Activated CD4-positive, CD25-positive, alpha-beta regulatory T cell treated with anti-CD3 and anti-CD28 coated beads, Interleukin-2, amount 50 U/mL, for 72 hours (primary cell): Measurements from ENCODE around the gene NCK2.

Experiments
- DNase-seq: peaks from one replicate; pipeline ENCODE4 v3.0.0; 2021

The NCK2 gene

DNA sequence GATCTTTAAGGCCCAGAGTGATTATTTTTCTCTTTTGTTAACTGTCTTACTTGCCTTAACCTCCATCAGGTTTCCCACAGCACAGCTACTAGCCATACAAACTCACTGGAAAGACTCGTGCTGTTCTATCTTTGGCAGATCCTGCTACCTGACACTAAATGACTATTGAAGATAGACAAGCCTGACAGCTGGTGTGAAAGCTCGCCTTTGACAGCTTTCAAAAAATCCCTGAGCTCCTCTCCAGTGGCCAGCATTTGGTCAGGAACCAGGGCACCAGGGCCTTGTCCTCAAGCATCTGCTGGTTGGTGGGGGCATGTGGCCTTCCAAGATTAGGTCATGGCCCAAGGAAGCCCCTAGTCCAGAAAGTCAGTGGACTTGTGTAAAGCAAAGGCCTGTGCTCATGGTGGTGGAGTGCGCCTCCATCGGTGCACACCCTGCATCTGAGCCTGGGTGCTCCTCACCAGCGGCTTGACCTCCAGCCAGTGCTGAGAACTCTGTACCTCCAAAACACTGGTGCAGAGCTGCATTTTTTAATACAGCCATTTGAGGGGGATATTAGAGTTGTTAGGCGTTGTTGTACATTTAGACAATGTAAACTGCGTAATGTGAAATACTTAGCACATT lies 158.5 kb downstream of the NCK2 start:
- no peak for DNase-seq

DNA sequence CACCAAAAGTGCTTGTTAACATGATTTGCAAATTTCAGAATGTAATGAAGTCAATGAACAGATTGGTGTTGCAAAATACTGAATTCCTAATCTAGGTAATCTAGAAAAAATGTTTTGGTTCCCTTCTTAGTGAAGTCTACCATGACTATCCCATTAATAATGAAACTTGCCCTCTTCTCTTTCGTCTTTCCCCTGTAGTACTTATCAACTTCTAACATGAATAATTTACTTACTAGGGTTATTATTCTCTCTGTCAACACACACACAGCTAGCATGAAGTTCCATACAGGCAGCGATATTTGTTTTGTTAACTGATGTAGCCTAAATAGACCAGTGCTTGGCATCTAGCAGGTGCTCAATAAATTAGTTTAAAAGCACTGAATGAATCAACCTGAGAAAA lies 160.2 kb downstream of the NCK2 start:
- no peak for DNase-seq

DNA sequence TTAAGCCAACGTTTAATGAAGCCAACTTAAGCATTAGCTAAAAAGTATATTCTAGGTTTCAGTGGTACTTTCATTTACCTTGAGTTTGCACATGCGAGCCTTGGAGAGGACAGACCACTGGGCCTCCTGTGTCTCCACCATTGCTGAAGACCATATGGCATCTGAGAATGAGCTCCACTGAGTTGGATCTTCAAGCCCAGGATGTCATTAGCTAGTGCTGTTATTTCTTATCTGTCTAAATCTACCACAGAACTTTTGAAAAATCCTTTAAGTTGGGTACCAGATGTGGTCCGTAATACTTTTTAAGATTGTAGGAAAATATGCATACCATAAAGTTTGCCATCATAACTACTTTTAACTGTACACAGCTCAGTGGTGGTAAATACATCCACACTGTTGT lies 161.8 kb downstream of the NCK2 start:
- no peak for DNase-seq

DNA sequence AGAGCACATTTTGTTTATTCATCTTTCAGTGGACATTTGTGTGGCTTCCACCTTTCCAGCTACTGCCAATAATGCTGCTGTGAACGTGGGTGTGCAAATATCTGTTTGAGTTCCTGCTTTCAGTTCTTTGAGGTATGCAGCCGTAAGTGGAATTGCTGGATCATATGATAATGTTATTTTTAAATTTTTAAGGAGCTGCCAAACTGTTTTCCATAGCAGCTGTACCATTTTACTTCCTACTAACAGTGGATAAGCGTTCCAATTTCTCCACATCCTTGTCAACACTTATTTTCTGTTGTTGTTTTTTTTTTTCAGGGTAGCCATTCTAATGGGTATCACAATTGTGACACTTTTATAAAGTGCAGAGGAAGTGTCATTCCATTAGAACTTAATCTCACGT lies 162.5 kb downstream of the NCK2 start:
- DNase-seq = no peak

DNA sequence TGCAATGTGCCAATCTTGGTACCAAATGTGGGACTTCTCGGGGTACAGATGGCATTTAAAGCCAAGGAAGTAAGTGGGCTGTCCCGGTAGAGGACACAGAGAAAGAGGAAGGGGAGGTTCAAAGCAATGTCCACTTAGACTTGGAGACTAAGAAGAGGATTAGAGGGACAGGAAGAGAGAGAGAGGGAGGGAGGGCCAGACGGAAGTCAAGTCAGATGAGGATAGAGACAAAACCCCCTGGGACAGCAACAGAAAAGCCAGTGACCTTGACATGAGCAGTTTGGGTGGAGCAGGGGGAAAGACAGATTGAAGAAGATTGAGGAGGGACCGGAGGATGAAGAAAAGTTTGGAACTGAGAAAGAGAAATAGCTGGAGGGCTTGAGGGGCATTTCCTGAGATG lies 164.5 kb downstream of the NCK2 start:
- DNase-seq = no peak

DNA sequence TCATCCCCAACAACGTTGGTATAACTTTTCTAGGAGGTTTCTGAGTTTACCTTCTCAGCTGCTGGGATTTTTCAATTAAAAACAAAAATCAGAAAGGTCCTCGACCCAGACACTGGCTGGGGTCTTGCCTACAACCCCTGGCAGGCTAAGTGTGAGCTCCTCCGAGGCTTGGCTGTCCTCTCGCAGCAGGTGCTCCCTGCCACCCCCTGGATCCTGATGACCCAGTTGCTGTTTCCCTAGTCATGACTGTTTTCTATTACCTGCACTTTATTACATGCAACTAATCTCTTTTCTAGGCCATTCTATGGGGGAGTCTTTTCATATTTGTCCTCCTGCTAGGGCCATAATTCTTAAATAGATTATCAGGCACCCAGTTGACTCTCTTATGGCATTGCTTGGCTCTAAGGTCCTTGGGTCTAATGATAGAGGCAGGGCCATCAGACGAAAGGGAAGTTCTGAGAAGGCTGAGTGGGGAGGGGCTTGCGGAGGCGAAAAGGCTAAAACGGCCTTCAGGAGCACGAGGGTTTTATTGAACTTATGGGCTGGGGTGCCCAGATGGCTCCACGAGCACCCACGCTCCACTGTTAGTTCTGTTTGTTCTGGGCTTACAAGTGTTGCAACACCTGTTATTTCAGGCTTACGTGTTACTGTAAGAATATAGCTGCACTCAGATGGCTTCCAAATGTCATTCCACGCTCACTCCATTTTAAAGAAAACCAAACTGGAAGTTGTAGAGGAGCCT lies 166.0 kb downstream of the NCK2 start:
- no peak for DNase-seq

DNA sequence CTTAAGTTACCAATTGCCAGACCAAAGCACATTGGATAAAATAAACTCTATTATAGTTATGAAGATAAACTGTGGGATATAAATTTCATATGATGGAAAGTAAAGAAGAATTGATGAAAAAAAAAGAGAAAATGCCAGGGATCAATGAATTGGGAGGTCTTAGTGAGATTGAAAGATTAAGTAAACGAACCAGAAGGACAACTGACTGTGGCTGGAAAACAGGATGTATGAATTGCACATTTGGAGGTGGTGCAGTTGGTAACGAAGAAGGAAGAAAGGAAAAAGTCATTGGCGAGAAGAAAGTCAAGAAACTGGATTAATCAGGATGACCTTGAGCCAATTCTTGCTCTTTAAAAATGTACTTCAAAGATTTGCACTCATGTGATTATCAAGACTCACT lies 166.7 kb downstream of the NCK2 start:
- no peak for DNase-seq

DNA sequence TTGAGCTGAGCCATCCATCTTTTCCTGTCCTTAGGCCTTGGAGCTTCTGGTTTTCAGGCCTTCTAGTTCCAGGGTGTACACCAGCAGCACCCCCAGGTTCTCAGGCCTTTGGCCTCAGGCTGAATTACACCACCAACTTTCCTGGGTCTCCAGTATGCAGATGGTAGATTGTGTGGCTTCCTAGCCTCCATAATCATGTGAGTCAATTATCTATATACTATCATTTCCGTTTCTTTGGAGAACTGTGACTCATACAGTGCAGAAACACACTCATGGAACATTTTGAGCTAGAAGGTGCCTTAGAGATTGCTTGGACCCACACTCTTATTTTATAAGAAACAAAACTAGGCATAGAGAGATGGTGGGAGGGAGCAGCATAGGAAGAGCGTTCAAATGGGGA lies 167.4 kb downstream of the NCK2 start:
- DNase-seq = no peak

DNA sequence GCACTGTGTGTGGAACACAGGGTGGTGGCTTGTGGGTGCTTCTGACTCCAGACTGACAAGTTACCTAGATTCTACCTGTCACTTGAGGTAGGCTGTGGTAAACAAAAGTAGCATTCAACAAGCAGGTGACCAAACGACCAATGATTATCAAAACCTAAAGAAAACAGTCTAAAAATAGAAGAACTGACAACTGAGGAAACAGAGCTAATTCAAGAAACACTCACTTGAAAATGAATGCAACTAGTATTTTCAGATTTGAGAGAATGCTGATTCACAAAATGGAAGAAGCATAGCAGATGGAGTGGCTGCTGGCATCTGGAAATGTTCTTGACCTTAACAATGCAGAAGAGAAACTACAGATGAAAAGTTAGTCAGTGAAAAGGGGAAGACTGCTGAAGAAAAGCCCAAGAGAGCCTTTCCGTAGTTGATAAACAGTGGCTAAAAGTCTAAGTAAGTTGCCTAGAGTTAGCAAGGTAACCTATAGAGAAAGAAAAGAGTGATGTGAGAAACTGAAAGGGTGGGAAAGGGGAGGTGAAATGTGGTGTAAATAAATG lies 170.4 kb downstream of the NCK2 start:
- no peak for DNase-seq

DNA sequence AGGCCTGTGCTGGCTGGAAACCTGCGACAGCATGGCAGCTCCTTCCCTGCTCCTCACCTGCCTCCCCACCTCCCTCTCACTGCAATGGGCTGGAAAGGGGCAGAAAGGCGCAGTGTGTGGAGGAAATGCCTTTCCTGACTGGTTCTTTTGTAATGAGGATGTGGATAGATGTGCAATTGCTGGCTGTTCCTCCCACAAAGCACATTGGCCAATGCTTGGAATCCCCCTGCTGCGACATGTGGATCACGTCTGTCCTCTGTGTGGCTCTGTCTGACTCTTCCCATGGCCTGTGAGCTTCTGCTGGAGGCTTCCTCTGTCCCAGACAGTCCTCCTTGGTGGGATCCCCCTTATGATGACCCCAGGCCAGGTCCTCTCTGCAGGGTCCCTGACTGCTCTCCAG lies 172.5 kb downstream of the NCK2 start:
- DNase-seq = no peak

DNA sequence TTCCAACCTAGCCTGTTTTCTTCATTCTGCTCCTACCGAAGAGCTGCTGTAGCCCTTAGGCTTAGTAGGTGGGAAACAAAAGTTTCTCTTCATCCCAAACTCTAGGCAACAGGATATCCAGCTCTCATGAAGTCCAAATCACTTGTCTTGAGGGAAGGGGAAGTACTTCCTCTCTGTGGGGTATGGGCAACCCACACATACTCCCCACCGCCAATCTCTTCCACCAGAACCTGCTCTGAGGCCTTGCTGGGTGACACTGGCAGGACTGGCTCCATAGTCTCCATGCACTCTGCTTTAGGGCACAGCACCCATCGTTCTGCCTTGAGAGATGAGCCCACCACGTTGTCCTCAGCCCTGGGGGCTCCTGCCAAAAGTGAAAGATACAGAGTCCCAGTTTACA lies 173.0 kb downstream of the NCK2 start:
- DNase-seq = no peak

DNA sequence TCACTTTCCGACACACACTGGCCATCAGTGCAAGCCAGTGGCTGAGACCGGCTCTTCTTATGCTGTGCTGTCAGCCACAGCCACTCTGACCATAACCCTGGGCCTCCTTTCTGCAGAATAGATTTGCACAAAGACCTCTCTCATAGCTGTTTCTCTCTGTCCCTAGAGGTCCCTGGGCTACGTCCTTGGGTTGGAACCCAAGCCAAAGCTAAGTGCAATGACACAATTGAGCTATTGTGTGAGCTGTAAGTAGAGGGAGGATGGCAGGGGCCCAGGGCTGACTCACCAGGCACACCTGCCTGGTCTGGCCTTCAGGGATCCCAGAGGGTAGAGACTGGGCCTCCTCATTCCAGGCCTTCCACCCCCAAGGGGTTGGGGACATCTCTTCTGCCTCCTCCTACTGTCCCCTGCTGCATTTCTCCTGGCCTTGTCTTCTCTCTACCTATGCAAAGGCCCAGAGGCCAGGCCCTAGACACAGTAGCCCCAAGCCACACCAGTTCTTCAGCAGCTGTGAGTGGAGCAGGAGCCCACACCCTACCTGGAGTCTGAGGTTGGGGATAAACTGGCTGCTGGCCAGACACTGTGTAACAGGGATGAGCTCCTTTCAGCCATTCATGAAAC lies 174.6 kb downstream of the NCK2 start:
- no peak for DNase-seq

DNA sequence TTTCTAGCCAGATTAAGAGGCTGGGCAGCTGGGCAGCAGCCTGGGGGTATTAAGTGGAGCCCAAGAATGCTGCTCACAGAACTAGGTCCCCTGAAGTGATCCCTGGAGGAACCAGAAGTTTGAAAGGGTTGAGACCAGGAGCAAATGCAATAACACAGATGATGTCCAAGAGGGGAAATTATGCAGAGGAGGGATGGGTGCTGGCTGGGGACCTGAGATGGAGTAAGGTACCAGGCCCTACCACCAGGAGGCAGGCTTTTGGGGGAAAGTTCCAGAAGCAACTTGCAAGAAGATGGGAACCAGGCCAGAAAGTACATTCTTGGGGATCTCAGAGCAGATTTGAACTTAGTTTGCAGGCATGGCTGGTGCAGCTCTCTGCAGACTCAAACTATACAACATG lies 175.1 kb downstream of the NCK2 start:
- DNase-seq = peak; percentile 53

DNA sequence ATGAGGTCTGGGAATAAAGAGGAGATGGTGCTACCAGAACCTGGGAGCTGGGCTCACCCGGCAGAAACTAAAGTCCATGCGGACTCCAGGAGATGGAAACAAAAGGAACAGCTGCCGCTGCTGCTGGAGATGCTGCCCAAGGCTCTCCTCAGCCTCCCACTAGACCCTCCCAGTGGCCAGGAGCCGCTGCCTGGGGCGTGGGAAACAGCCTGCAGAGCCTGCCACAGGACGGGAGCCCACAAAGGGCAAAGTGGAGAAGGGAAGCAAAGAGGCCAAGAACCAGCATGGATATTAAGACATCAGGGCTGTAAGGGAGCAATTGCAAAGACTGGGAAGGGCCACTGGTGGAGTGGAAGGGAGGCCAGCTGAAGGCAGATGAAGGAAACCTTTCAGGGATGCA lies 179.6 kb downstream of the NCK2 start:
- DNase-seq = no peak

DNA sequence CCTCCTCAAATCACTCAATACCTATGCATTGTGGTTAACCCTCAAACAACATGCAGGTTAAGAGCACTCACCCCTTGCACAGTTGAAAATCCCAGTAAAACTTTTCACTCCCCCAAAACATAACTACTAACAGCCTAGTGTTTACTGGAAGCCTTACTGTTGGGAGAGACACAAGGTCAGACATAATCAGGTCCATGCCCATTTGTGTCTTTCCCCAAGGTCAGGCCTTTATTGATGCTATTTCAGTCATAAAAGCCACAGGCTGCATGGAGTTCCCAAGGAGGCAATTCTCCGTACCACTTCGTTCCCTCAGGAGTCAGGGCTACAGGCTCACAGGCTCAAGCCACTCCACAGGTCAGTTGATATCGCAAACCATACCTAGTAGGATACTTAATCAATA lies 180.2 kb downstream of the NCK2 start:
- DNase-seq = no peak

DNA sequence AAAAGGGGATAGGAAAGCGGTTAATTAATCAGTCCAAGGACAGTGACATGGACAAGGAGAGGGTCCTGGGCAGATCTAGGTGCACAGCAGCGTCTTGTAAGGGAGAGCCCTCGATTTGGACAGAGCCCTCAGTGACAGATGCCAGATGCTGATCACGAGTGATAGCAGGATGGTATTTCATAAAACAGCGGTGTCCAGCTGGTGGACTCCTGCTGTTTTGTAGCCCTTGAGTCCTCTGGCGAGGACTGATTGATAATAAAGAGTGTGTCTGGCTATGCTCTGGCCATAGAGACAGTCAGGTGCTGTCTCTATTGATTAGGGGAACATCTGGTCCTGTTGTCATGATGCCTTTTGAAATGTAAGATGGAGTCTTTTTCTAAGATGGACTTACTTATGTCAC lies 180.7 kb downstream of the NCK2 start:
- DNase-seq = no peak

DNA sequence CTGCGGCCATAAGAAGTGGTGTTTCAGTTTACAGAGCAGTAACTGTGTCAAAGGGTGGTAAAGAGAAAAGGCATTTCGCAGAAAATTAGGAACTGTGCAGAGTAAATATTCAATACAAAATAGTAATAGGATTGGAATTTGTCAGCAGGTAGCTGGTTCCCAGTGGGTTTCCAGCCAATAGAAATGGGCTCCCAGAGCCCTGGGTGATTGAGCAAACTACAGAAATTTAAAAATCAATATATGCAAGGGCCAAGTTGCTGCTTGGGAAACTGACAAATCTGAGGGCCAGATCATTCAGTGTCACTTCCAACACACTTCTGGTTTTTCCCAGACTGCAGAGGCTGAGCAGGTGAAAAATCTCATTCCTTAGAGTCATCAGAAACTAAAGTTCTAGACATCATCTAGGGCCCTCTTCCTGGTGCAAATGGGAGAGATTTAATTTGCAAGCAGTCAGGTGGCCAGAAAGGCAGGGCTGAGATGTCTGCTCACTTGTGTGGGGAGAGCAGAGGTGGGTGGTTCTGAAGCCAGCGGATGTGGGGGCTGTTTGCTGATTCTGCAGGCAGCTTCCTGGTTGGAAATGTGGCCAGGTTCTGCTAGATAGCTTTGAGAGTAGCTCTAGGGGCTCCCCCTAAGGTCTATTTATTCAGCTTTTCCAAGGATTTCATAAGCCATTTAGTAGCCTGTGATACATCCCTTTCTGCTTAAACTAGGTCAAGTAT lies 182.4 kb downstream of the NCK2 start:
- DNase-seq = no peak

DNA sequence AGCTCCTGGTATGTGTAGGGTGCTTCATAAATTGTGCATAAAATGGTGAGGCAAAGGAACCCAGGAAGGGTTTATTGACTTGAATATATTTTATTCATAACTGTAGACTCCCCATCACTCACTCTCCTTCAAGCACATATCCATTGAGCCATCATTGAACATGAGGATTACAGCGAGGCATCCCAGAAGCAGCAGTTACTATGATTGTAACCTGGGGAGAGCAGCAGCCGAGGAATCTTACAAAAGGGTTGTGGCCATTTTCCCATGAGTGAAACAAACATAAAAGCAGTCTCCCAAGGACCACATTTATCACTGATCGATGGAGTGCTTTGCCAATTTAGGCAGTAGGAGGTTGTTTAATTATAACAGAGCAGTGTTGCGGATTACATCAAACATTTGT lies 183.4 kb downstream of the NCK2 start:
- no peak for DNase-seq

DNA sequence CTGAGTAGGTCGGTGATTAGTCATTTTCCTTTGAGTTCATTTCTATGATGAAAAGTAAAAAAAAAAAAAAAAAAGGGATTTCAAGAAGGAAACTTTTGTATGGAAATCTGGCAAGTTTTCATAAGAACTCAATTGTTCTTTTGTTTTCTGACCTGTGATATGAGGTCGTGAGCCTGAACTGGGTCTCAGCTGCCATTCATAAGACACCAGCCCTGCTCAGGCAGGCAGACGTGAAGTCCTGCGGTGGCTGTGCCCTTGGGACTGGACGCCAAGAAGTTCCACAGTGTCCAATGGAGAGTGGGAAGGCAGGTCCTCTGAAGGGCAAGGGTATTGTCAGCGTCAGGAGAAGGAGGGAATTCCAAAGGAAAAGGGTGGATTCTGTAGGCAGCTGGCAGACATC lies 183.9 kb downstream of the NCK2 start:
- no peak for DNase-seq

DNA sequence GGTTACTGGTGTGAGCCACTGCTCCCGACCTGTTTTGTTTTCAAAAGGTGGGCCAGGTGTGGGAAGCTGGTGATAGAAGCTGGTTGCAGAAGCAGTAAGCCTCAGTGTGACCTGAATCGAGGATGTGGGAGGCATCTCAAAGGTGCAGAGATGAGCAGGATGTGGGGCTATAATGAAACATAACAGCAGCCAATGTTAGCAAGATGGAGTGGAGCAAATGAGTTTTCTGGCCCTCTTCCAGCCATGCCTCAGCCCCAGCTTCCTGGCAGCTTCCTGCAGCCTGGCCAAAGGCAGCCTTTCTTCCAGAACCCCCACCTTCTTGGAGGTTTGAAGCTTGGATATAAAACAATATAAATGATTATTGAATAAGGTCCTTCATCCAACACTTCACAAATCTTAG lies 184.8 kb downstream of the NCK2 start:
- DNase-seq = no peak

DNA sequence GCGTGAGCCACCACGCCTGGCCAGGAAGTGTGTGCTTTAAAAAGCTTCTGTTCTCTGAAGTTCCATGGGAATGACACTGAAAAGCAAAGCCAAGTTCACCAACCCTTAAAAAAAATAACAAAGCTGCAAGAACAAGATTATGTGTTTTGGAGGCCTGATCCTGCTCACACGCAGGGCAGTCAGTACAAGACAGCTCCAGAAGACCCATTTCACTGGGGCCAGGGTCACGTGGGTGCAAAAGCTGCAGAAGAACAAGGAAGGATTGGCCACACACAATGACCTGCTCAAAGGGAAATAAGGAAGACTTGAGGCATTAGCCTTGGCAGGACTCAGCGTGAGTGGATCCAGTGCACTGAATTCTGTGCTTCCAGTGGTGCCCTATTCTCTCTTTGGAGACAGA lies 187.9 kb downstream of the NCK2 start:
- no peak for DNase-seq

DNA sequence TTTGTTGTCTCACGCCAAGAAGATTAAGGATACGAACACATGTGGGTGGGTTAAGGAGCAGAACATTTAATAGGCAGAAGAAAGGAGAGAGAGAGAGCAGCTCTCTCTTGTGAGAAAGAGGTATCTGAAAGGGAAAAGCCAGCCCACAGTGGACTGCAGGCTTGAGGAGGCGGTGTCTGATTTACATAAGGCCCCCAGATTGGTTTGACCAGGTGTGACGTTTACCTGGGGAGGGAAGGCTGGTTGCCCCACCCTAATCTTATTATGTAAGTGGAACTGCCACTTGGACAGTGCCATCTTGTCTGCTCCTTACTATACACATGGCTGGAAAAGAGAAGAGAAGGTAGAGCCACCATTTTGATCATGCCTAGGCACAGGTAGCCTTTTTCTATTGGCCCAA lies 189.2 kb downstream of the NCK2 start:
- DNase-seq = no peak

DNA sequence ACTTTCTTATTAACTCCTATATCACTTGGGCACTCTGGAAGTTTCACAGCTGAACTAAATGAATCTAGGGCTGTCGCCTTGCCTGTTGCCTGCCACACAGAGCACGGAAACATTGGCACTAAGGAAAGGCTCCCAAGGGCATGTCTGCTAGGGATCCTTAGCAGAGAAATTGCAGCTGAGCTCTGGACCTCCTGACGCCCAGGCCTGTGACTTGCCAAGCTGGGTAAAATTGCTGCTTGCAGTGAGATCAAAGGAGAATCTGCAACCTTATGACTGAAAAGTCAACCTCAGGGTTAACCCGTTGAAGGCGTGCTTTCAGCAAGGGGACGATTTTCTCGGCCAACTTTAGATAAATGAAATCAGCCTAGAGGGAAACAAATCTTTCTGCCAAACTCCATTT lies 189.8 kb downstream of the NCK2 start:
- no peak for DNase-seq

DNA sequence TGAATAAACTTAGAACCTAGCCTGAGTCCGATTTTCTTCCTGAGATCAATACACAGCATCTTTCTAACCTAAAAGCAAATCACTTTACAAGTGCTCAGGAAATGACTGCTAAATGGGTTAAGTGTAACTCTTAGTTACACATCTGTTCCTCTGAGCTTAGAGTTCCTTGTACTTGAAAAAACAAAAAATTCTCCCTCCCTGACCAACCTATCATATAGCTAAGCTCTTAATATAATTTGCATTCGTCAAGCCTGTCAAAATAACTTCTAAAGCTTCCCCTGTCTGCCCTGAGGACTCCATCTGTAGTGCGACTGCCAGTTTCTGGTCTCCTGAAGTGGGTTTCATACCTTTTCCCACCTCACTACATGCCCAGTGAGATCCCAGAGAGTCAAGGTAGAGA lies 190.4 kb downstream of the NCK2 start:
- no peak for DNase-seq
